GM18870 (cell line): ENCODE measurements around the gene IKZF3.
"Not testable (repeated sequence)": the region's sequence is repeated elsewhere in the genome, so short reads cannot be mapped to it uniquely, and the experiment has no call there.

ENCODE experiments used
- ATAC-seq: cut with Tn5 transposase; IDR thresholded peaks from one replicate; pipeline ENCODE4 v1.9.1; 2021; ENCODE audit warnings: moderate library complexity; ENCODE audit not compliant: unreplicated experiment

Gene IKZF3

DNA sequence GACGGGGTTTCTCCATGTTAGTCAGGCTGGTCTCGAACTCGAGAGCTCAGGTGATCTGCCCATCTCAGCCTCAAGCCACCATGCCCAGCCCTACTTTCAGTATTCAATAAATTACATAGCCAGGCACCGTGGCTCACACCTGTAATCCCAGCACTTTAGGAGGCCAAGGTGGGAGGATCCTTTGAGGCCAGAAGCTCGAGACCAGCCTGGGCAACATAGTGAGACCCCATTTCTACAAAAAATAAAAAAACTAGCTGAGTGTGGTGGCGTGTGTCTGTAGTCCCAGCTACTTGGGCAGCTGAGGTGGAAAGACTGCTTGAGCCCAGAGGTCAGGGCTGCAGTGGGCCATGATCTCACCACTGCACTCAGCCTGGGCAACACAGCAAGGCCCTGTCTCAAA lies 142.0 kb downstream of the IKZF3 start:
- no peak for ATAC-seq

DNA sequence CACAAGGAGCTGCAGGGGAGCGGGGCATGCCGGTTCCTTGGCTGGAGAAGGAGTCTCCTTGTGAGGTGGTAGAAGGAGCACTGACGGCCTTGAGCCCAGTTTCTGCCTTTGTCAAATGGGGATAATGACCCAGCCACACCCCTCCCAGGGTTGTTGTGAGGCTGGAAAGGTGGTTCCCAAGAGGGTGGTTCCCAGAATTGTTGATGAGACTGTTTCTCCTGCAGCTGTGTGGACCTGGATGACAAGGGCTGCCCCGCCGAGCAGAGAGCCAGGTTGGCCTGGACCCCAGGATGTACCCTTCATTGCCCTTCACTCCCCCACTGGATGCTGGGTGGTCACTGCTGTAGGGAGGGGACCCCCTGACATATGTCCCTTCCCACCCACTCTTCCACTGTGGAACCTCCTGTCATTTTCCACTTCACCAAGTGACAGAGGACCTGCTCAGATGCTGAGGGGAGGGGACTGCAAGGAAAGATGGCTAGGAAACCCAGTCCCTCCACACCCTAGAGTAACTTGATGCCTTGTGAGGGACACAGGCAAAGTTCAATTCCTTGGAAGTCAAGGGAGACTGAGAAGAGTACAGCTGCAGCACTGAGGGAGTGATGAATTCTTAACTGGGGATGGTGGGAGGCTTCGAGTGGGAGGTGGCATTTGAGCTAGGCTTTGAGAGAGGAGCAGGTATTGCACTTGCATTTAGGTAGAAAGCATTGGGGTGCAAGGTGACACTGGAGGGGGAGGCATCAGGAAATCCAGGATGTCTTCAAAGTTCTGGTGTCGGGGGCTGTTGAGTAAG lies 144.4 kb downstream of the IKZF3 start:
- no peak for ATAC-seq

DNA sequence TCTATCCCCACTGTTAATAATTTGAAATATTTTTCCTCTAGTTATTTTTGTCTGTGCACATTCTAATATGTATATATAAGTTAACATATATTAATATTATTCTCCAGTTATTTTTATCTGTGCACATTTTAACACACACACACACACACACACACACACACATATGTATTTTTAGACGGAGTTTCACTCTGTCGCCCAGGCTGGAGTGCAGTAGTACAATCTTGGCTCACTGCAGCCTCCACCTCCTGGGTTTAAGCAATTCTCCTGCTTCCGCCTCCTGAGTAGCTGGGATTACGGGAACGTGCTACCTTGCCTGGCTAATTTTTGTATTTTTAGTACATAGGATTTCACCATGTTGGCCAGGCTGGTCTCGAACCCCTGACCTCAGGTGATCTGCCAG lies 146.5 kb downstream of the IKZF3 start:
- ATAC-seq = no peak

DNA sequence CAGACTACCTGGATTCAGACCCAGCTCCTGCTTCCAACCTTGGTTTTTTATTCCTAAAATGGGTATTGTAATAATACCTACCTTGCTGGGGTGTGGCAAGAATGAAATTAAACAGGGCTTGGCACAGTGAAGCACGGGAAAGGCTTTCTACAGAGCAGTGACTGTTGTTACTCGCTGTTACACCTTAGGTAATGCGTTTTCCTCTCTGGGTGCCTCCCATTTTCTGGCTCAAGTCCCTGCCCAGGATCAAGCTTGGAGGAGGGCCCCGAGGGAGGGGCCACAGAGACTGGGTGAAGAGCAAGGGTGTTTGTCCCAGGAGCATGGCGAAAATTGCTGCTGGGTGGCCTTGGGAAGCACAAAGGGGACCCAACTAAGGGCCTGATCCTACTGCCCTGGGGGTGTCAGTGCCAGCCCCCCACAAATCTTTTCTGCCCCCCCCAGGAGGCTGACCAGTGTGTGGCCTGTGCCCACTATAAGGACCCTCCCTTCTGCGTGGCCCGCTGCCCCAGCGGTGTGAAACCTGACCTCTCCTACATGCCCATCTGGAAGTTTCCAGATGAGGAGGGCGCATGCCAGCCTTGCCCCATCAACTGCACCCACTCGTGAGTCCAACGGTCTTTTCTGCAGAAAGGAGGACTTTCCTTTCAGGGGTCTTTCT lies 147.1 kb downstream of the IKZF3 start:
- no peak for ATAC-seq

DNA sequence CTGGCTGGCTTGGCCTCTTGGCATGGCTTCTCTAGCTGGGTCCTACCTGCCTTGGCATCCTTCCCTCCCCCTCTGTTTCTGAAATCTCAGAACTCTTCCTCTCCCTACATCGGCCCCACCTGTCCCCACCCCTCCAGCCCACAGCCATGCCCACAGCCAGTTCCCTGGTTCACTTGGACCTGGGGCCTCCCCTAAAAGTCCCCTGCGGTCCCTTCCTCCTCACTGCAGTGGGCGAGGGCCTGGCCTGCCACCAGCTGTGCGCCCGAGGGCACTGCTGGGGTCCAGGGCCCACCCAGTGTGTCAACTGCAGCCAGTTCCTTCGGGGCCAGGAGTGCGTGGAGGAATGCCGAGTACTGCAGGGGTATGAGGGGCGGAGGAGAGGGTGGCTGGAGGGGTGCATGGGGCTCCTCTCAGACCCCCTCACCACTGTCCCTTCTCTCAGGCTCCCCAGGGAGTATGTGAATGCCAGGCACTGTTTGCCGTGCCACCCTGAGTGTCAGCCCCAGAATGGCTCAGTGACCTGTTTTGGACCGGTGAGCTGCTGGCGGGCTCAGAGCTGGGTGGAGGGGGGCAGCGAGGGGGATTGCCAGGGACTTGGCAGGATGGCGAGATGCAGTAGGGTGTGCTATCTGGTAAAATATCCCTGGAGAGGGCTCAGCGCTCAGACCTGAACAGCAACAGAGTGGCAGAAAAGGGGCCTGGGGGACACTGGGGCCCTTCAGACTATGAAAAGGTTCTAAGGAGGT lies 147.9 kb downstream of the IKZF3 start:
- ATAC-seq = no peak

DNA sequence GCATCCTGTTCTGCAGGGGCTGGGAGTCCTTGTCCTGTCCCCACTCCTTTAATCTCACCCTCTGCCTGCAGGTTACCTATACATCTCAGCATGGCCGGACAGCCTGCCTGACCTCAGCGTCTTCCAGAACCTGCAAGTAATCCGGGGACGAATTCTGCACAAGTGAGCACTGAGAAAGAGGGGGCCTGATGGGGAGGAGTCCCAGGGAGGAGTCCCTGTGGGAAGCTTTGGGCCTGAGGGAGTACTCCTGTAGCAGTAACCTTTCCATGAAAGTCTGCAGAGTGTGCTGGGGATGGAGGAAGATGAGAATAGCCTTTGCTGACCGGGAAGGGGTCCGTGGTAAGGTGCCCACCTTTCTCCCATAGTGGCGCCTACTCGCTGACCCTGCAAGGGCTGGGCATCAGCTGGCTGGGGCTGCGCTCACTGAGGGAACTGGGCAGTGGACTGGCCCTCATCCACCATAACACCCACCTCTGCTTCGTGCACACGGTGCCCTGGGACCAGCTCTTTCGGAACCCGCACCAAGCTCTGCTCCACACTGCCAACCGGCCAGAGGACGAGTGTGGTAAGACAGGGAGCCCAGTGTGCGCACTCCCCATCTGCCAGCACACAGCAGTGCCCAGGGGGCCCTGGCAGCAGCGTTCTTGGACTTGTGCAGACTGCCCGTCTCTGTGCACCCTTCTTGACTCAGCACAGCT lies 148.6 kb downstream of the IKZF3 start:
- no peak for ATAC-seq

DNA sequence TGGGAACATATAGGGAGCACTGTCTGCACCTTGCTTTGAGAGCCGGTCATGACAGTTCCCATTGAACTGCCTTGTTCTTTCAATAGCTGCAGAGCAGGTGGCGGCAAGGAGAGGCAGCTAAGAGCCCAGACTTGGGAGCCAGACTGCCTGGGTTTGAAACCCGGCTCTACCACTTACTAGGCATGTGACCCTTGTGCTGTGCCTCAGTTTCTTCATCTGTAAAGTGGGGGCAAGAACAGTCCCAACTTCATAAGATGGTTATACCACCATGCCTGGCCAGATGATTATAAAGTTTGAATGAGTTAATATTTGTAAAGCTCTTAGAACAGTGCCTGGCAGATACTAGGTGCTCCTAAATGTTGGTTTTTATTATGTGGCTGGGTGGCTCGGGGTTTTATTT lies 149.9 kb downstream of the IKZF3 start:
- no peak for ATAC-seq

DNA sequence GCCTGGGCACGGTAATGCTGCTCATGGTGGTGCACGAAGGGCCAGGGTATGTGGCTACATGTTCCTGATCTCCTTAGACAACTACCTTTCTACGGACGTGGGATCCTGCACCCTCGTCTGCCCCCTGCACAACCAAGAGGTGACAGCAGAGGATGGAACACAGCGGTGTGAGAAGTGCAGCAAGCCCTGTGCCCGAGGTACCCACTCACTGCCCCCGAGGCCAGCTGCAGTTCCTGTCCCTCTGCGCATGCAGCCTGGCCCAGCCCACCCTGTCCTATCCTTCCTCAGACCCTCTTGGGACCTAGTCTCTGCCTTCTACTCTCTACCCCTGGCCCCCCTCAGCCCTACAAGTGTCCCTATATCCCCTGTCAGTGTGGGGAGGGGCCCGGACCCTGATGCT lies 152.3 kb downstream of the IKZF3 start:
- no peak for ATAC-seq

DNA sequence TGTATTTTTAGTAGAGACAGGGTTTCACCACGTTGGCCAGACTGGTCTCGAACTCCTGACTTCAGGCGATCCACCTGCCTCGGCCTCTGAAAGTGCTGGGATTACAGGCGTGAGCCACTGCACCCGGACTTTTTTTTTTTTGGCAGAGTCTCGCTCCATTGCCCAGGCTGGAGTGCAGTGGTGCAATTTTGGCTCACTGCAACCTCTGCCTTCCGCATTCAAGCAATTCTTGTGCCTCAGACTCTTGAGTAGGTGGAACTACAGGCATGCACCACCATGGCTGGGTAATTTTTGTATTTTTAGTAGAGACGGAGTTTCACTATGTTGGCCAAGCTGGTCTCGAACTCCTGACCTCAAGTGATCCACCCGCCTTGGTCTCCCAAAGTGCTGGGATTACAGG lies 153.0 kb downstream of the IKZF3 start:
- not testable (repeated sequence) for ATAC-seq

DNA sequence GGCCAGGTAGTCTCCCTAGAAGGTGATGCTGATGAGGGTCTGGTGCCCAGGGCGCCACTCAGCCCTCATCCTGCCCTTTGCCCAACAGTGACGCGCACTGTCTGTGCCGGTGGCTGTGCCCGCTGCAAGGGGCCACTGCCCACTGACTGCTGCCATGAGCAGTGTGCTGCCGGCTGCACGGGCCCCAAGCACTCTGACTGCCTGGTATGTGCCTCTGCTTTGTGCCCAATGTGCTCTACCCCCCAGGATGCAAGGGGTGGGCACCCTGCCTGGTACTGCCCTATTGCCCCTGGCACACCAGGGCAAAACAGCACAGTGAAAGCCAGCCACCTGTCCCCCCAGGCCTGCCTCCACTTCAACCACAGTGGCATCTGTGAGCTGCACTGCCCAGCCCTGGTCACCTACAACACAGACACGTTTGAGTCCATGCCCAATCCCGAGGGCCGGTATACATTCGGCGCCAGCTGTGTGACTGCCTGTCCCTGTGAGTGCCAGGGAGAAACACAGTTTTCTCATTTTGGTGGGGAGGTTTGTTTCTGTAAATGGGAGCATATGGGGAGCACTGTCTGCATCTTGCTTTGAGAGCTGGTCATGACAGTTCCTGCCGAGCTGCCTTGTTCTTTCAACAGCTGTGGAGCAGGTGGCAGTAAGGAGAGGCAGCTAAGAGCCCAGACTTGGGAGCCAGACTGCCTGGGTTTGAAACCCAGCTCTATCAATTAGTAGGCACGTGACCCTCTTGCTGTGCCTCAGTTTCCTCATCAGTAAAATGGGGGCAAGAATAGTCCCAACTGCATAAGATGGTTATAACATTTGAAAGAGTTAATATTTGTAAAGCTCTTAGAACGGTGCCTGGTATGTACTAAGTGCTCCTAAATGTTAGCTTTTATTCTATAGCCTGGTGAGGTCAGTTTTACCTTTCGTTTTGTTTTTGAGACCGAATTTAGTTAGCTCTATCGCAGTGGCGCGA lies 153.8 kb downstream of the IKZF3 start:
- no peak for ATAC-seq

DNA sequence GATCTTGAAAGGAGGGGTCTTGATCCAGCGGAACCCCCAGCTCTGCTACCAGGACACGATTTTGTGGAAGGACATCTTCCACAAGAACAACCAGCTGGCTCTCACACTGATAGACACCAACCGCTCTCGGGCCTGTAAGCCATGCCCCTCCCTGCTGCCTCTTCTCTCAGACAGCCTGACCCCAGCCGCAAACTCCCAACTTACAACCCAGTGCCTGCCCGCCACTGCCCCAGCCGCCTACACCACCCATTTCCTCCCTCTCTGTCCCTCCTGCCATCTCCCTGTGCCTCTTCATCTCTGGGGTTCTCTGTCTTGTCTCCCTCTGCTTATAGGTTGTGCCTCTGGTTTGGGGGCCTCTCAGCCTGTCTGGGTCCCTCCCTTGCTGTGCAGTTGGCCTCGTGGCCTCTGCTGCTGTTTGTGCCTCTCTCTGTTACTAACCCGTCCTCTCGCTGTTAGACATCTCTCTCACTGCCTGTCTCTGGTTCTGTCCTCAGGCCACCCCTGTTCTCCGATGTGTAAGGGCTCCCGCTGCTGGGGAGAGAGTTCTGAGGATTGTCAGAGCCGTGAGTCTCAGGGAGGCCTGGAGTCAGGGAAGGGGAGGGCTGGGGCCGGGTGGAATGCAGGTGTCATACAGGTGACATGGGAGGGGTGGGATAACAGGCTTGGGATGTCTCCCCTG lies 154.7 kb downstream of the IKZF3 start:
- ATAC-seq = no peak
